Measurements from ENCODE around the gene CTSE.

DNA sequence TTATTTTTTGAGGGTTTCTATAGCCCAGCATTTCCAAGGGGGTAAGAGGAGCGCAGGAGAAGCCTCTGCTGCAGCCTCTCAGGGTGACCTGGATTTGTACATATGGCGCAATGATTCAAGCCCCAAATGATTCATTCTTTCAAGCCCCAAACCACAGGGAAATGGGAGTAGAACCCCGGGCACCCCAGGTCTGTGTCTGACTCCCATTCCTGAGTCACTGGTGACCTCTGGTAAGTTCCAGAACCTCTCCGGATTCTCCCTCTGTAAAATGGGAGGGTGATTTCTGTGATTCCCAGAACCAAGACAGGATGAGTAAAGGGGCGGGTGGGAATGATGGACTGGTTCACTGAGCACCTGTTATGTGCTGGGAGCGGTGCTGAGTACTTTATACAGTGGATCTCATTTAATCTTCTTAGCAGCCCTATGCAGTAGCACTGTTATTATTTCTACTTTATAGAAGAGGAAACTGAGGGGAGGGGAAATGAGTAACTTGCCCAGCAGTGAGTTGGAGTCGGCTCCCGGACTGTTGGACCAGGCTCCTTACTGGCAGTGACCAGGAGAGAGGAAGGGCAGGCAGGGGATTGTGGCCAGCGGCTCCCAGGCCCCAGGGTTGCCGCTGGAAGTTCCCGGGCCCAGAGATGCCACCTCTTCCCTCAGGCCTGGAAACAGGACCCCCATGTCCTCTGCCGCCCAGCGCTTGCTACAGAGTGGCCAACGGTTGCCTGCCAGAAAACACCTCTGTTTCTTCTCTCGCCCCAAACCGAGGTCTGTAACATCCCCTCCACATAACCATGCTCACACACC lies 60.1 kb downstream of the CTSE start:
- TF ChIP-seq RAD21 (IDR thresholded peaks at IDR 0.05; ENCODE audit: low read depth), result no peak
- TF ChIP-seq YY1 (IDR thresholded peaks at IDR 0.05; ENCODE audit: low read depth), result no peak
- TF ChIP-seq, protein P1, sequence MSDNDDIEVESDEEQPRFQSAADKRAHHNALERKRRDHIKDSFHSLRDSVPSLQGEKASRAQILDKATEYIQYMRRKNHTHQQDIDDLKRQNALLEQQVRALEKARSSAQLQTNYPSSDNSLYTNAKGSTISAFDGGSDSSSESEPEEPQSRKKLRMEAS (IDR thresholded peaks at IDR 0.05), result no peak
- TF ChIP-seq, protein P2, sequence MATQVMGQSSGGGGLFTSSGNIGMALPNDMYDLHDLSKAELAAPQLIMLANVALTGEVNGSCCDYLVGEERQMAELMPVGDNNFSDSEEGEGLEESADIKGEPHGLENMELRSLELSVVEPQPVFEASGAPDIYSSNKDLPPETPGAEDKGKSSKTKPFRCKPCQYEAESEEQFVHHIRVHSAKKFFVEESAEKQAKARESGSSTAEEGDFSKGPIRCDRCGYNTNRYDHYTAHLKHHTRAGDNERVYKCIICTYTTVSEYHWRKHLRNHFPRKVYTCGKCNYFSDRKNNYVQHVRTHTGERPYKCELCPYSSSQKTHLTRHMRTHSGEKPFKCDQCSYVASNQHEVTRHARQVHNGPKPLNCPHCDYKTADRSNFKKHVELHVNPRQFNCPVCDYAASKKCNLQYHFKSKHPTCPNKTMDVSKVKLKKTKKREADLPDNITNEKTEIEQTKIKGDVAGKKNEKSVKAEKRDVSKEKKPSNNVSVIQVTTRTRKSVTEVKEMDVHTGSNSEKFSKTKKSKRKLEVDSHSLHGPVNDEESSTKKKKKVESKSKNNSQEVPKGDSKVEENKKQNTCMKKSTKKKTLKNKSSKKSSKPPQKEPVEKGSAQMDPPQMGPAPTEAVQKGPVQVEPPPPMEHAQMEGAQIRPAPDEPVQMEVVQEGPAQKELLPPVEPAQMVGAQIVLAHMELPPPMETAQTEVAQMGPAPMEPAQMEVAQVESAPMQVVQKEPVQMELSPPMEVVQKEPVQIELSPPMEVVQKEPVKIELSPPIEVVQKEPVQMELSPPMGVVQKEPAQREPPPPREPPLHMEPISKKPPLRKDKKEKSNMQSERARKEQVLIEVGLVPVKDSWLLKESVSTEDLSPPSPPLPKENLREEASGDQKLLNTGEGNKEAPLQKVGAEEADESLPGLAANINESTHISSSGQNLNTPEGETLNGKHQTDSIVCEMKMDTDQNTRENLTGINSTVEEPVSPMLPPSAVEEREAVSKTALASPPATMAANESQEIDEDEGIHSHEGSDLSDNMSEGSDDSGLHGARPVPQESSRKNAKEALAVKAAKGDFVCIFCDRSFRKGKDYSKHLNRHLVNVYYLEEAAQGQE (IDR thresholded peaks at IDR 0.05; ENCODE audit: low read depth), result no peak
- no peak for TF ChIP-seq ZBTB7A (IDR thresholded peaks at IDR 0.05; ENCODE audit: low read depth)

Data from Ishikawa (cell line).